ENCODE measurements around the gene RAD1. TPM values are rescaled to one million over a fixed set of nuclear protein-coding genes. Genes with fewer than 3 reads are reported as not detected.
A peak's percentile ranks its signal among the peaks of the same experiment; 100 is the strongest.

Gene RAD1
- total RNA-seq, 1 experiment from 2014 or later = 24.8 TPM

- DNase-seq (ENCODE audit: low read depth, low spot score) (no peak), ATAC-seq (peak; percentile 43)
- RAD21 ChIA-PET (ENCODE audit: low non-redundant PET in 1 of 2, low total read pairs in 2 of 2, uncharacterized antibody in 2 of 2, unreplicated experiment in 2 of 2) = no interaction called here
- Histone ChIP-seq H3K27ac (ENCODE audit: low read depth, low read length) (peak overlapping the region; percentile 81), H3K4me1 (ENCODE audit: control insufficient read depth in 1 of 2, insufficient read depth in 2 of 2, low read length in 2 of 2) (peaks cover 15 to 25% of the 10 kb centered on the region in 2 experiments), H3K4me2 (ENCODE audit: low read length) (peak overlapping the region; percentile 77), H3K9me2 (ENCODE audit: insufficient read depth) (no peaks in the 10 kb centered on the region), H2AFZ (ENCODE audit: low read depth, low read length, poor library complexity, severe bottlenecking) (peak overlapping the region; percentile 17), H3K27me3 (ENCODE audit: insufficient read depth, low read length) (no peaks in the 10 kb centered on the region), H3K9me3 (ENCODE audit: control insufficient read depth in 1 of 2, insufficient read depth in 1 of 2, low read depth in 1 of 2, low read length in 2 of 2) (no peaks in the 10 kb centered on the region), H3K4me3 (replicated peaks in 1 of 2; ENCODE audit: low read depth in 1 of 2, low read length in 2 of 2) (peak overlapping the region; percentile 97 to 99), H3K36me3 (ENCODE audit: control insufficient read depth in 1 of 2, insufficient read depth in 2 of 2, low read length in 2 of 2) (peaks cover 13 to 23% of the 10 kb centered on the region in 2 experiments), H3K79me2 (ENCODE audit: insufficient read depth, low read length) (peaks cover 86% of the 10 kb centered on the region), H4K20me1 (ENCODE audit: insufficient read depth) (peaks cover 9% of the 10 kb centered on the region; the same call in 1 of the 2 replicates), H3K9ac (ENCODE audit: low read length) (peak overlapping the region; percentile 97)
- POLR2A ChIA-PET = interaction anchor here (1.0 to 1.7 kb wide), 5 partner anchors 8 to 228 kb away, joined by 3 to 26 read pairs (median 5); partner anchors contain the start of gene DNAJC21
- CTCF ChIA-PET = interaction anchor here (1.0 to 1.6 kb wide), 3 partner anchors 8 to 429 kb away, joined by 4 to 6 read pairs (median 5); partner anchors contain the start of gene DNAJC21
- no TSS peak for BruUV-seq (replicated peaks)
- intact Hi-C loops (cut with micrococcal nuclease) = loop anchor here (1.0 kb wide), 1 partner anchor 15 kb away; the partner anchor contains the start of gene DNAJC21
- TF ChIP-seq ZNF274 (IDR thresholded peaks at IDR 0.05; ENCODE audit: low read depth, low read length) (no peak), REST (IDR thresholded peaks at IDR 0.05; ENCODE audit: low read depth) (no peak), ZBTB33 (IDR thresholded peaks at IDR 0.05; ENCODE audit: extremely low read depth, insufficient replicate concordance, low read length) (no peak), EGR1 (IDR thresholded peaks at IDR 0.05; ENCODE audit: low read depth) (no peak), JUND (IDR thresholded peaks at IDR 0.05) (no peak), CTCF (IDR thresholded peaks at IDR 0.05 in 2 of 3, conservative IDR thresholded peaks at IDR 0.05 in 1 of 3; ENCODE audit: borderline replicate concordance in 1 of 3, insufficient read depth in 1 of 3, low read depth in 2 of 3, low read length in 2 of 3) (no peak), EZH2 (IDR thresholded peaks at IDR 0.05) (no peak), FOSL1 (IDR thresholded peaks at IDR 0.05; ENCODE audit: low read depth) (no peak), POLR2A (IDR thresholded peaks at IDR 0.05; ENCODE audit: borderline replicate concordance, extremely low read depth, insufficient read depth, insufficient read length) (no peak), ELF1 (IDR thresholded peaks at IDR 0.05; ENCODE audit: borderline replicate concordance, low read depth) (no peak), CEBPB (IDR thresholded peaks at IDR 0.05; ENCODE audit: low read depth) (no peak), RAD21 (IDR thresholded peaks at IDR 0.05; ENCODE audit: low read depth) (no peak)
Measured at GRCh38 chr5:34914671-34915138, 599 bp downstream of the RAD1 start.

All from HCT116 (cell line).